Natural killer cell (primary cell): Measurements from ENCODE around the gene WT1. TPM values are rescaled to one million over a fixed set of nuclear protein-coding genes. Genes with fewer than 3 reads are reported as not detected.

ENCODE experiments used
- ATAC-seq, 3 donors: fragments of 150-1000 bp in 2 of 3; fragments of 200-7000 bp in 1 of 3; cut with Tn5 transposase; 1 replicate in 1 of 3; 2 replicates in 2 of 3; pipeline ENCODE4 v1.10.0; 2021; ENCODE audit warnings: mild to moderate bottlenecking in 2 of 3, moderate library complexity in 2 of 3
- DNase-seq, 2 donors: peaks; one replicate each; pipeline versions ENCODE4 v3.0.0 to v3.0.0-alpha.2; 2013 to 2021; ENCODE audit warnings: mixed read lengths in 1 of 2
- H3K27ac ChIP-seq: one replicate; pipeline ENCODE4 v1.5.1; 2013; ENCODE audit warnings: mild to moderate bottlenecking, low read length
- H3K27me3 ChIP-seq: one replicate; pipeline ENCODE4 v1.6.1; 2013; ENCODE audit warnings: low read length; ENCODE audit not compliant: control insufficient read depth, insufficient read depth
- H3K36me3 ChIP-seq: one replicate; pipeline ENCODE4 v1.6.1; 2013; ENCODE audit warnings: low read length; ENCODE audit not compliant: control insufficient read depth, insufficient read depth
- H3K4me1 ChIP-seq: one replicate; pipeline ENCODE4 v1.6.1; 2013; ENCODE audit warnings: low read length; ENCODE audit not compliant: control insufficient read depth, insufficient read depth
- H3K4me3 ChIP-seq: one replicate; pipeline ENCODE4 v1.5.1; 2013; ENCODE audit warnings: low read length
- H3K9me3 ChIP-seq: one replicate; pipeline ENCODE4 v1.6.1; 2013; ENCODE audit warnings: low read length; ENCODE audit not compliant: control insufficient read depth, insufficient read depth
- H3K27ac Mint-ChIP-seq, 2 donors: one replicate each; pipeline ENCODE4 v1.8.0; 2022; ENCODE audit warnings: mild to moderate bottlenecking in 2 of 2, mixed read lengths in 2 of 2, moderate library complexity in 1 of 2
- H3K27me3 Mint-ChIP-seq, 2 donors: one replicate each; pipeline ENCODE4 v1.8.0; 2022; ENCODE audit warnings: low read depth in 2 of 2, mixed read lengths in 2 of 2
- H3K36me3 Mint-ChIP-seq: one replicate; pipeline ENCODE4 v1.8.0; 2022; ENCODE audit warnings: mixed read lengths
- H3K4me1 Mint-ChIP-seq, 2 donors: one replicate each; pipeline ENCODE4 v1.8.0; 2022; ENCODE audit warnings: mixed read lengths in 2 of 2
- H3K4me3 Mint-ChIP-seq: one replicate; pipeline ENCODE4 v1.8.0; 2022; ENCODE audit warnings: mild to moderate bottlenecking, moderate library complexity, mixed read lengths
- H3K9me3 Mint-ChIP-seq, 2 donors: one replicate each; pipeline ENCODE4 v1.8.0; 2022; ENCODE audit warnings: mixed read lengths in 2 of 2
- CTCF ChIP-seq: fragments of 200-600 bp; IDR thresholded peaks from one replicate; pipeline ENCODE4 v1.8.0; 2022; ENCODE audit warnings: antibody characterized with exemption
- WGBS: methylation state at CpG from one replicate; pipeline ENCODE4 v1.1.7; 2013; ENCODE audit warnings: missing lambda C conversion rate; ENCODE audit not compliant: insufficient coverage; 5-methylcytosine and 5-hydroxymethylcytosine counted together
- intact Hi-C: fragments of 100-400 bp; cut with micrococcal nuclease; formaldehyde crosslinking; loops from one replicate; pipeline ENCODE4 v1.14.2; 2022
- total RNA-seq, 4 donors: library from RNA; stranded (reverse); fragments of 120-200 nt in 1 of 4; gene quantifications; one replicate each; pipeline versions ENCODE4 v1.2.3 to v1.2.4, GENCODE V29; 2013 to 2022

WT1 gene
- not detected for total RNA-seq
- not detected for total RNA-seq (2013)

DNA sequence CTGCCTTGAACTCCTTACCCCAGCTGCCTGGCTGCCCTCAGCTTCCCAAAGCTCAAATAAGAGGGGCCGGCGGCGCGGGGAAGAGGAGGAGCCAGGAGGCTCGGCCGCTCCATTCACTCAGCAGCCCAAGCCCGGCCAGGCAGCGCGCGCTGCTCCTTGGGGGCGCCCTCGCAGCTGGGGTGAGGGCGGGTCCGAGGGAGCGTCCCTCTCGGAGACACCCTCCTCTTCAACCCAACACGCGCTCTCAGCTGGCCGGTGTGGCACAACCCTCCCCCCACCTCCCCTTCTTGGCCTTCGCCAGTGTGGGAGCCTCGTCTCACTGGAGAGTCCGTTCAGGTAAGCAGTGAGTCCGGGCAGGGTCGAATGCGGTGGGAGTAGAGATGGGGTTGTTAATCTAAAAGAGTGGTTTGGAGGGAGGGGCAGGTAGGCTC lies at the start of gene WT1:
TSS of gene WT1 (minus strand) at position 29 of the 431 bp plus-strand sequence.
- Histone ChIP-seq H3K4me1 (peaks cover 18% of the 10 kb centered on the region), H3K9me3 (no peaks in the 10 kb centered on the region), H3K27me3 (peaks cover 62% of the 10 kb centered on the region), H3K27ac (no peak within 1 kb of the TSS), H3K36me3 (no peaks in the 10 kb centered on the region), H3K4me3 (no peak within 1 kb of the TSS)
- H3K36me3 Mint-ChIP-seq = no peaks in the 10 kb centered on the region
- no peak within 1 kb of the TSS for H3K27ac Mint-ChIP-seq
- TF ChIP-seq CTCF = no peak
- H3K4me3 Mint-ChIP-seq = no peak within 1 kb of the TSS
- 1% methylated on average over 25 of the region's 25 CpGs for WGBS
- peaks cover 0 to 15% of the 10 kb centered on the region in 2 donors for H3K4me1 Mint-ChIP-seq
- intact Hi-C loops = no loop called here
- H3K27me3 Mint-ChIP-seq = peaks cover 71 to 79% of the 10 kb centered on the region in 2 donors
- no peaks in the 10 kb centered on the region for H3K9me3 Mint-ChIP-seq
- no peak for DNase-seq
- ATAC-seq = no peak

DNA sequence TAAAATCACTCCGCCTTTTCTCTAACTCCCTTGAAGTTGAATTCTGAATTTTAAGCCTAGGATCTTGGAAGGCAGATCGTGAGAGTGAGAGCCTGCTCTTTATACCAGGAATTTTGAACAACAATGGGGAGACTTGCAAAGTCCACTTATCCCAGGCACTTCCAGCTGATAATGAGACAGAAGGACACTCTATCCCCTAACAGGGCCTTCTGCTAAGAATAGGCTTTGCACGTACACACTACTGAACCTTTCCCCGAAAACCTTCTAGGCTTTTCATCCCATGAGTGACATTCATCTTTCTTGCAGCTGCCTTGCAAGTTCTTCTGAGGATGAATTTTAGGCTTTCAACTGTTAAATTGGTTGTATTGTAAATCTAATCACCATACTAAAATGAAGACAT lies 44.0 kb upstream of the WT1 start:
- Histone ChIP-seq H3K36me3 (no peaks in the 10 kb centered on the region), H3K4me3 (no peak overlapping the region), H3K27ac (no peak overlapping the region), H3K27me3 (no peaks in the 10 kb centered on the region), H3K9me3 (no peaks in the 10 kb centered on the region), H3K4me1 (no peaks in the 10 kb centered on the region)
- H3K4me3 Mint-ChIP-seq = no peak overlapping the region
- H3K9me3 Mint-ChIP-seq = no peaks in the 10 kb centered on the region
- DNase-seq (no peak), ATAC-seq (no peak)
- no peaks in the 10 kb centered on the region for H3K27me3 Mint-ChIP-seq
- H3K4me1 Mint-ChIP-seq = no peaks in the 10 kb centered on the region
- no peak for TF ChIP-seq CTCF
- 91% methylated on average over 4 of the region's 4 CpGs for WGBS
- no peaks in the 10 kb centered on the region for H3K36me3 Mint-ChIP-seq
- intact Hi-C loops = no loop called here
- no peak overlapping the region for H3K27ac Mint-ChIP-seq

DNA sequence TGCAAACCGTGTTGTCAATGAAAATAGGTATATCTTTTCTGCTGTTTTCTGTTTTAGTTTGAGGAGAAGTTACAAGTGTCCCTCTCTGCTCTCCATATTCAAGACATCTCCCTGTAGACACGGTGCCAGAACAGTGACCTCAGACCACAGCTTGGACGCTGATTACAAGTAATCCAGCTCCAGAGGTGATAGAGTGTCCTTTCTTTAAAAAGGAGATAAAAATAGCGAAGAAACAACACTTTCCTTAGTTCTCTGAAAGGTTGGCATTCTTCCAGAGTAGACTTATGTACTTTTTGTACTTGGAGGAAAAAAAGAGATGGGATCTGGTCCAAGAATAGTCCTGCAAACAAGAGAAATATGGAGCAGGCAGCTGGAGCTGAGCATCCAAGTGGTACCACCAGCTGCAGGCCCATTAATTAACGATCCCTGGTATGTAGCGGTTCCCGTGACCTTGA lies 43.0 kb upstream of the WT1 start:
- H3K4me3 ChIP-seq = no peak overlapping the region
- no peaks in the 10 kb centered on the region for H3K4me1 ChIP-seq
- no peaks in the 10 kb centered on the region for H3K36me3 ChIP-seq
- ATAC-seq (no peak), DNase-seq (no peak)
- Mint-ChIP-seq H3K9me3 (no peaks in the 10 kb centered on the region), H3K36me3 (no peaks in the 10 kb centered on the region), H3K4me3 (no peak overlapping the region), H3K4me1 (no peaks in the 10 kb centered on the region), H3K27ac (no peak overlapping the region), H3K27me3 (no peaks in the 10 kb centered on the region)
- H3K27me3 ChIP-seq = no peaks in the 10 kb centered on the region
- intact Hi-C loops = no loop called here
- no peaks in the 10 kb centered on the region for H3K9me3 ChIP-seq
- 93% methylated on average over 6 of the region's 7 CpGs for WGBS
- no peak for TF ChIP-seq CTCF
- H3K27ac ChIP-seq = no peak overlapping the region

DNA sequence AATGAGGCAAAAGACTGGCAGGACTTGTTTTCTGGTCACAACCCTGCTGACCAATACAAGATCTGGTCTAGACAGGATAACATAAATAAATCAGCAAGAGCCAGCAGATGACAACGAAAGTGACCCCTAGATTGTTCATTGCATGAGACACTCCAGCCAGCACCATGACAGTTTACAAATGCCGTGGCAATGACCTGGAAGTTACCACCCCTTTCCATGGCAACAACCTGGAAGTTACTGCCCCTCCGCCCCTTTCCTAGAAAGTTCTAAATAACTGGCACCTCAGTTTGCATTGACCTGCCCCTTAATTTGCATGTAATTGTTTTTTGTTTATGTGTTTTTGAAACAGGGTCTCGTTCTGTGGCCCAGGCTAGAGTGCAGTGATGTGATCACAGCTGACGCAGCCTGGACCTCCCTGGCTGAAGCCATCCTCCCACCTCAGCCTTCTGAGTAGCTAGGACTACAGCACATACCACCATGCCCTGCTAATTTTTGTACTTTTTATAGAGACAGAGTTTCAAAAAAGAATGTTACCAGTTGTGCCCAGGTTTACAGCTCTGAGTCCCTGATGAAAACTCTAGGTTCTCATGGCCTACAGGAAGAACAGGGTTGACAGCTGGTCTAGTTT lies 38.1 kb upstream of the WT1 start:
- H3K9me3 Mint-ChIP-seq = no peaks in the 10 kb centered on the region
- TF ChIP-seq CTCF = no peak
- ATAC-seq = no peak
- Histone ChIP-seq H3K27ac (no peak overlapping the region), H3K4me3 (no peak overlapping the region), H3K9me3 (no peaks in the 10 kb centered on the region), H3K27me3 (no peaks in the 10 kb centered on the region), H3K36me3 (no peaks in the 10 kb centered on the region), H3K4me1 (no peaks in the 10 kb centered on the region)
- H3K27me3 Mint-ChIP-seq = peaks cover 0 to 6% of the 10 kb centered on the region in 2 donors
- no peak overlapping the region for H3K4me3 Mint-ChIP-seq
- H3K36me3 Mint-ChIP-seq = no peaks in the 10 kb centered on the region
- no peak for DNase-seq
- intact Hi-C loops = no loop called here
- no peak overlapping the region for H3K27ac Mint-ChIP-seq
- H3K4me1 Mint-ChIP-seq = no peaks in the 10 kb centered on the region
- WGBS = 89% methylated on average over 5 of the region's 5 CpGs
